Heart left ventricle (tissue), 16 donors: Measurements from ENCODE around the gene DIP2C. TPM values are rescaled to one million over a fixed set of nuclear protein-coding genes. Genes with fewer than 3 reads are reported as not detected.

Experiments used
- ATAC-seq, 4 donors: fragments of 200-7000 bp; cut with Tn5 transposase; one replicate each; pipeline ENCODE4 v1.9.1; 2020 to 2022; ENCODE audit warnings: moderate library complexity in 4 of 4, mild to moderate bottlenecking in 3 of 4, moderate number of reproducible peaks in 1 of 4
- DNase-seq, 5 donors: peaks; one replicate each; pipeline ENCODE4 v3.0.0-alpha.2; 2020
- H3K27ac ChIP-seq, 12 donors: fragments of 200-600 bp; sonication (generic) in 4 of 12; one replicate each; pipeline versions ENCODE4 v1.5.0 to v1.8.0; 2016 to 2022; ENCODE audit warnings: mild to moderate bottlenecking in 2 of 12
- H3K27me3 ChIP-seq, 9 donors: fragments of 200-600 bp; sonication (generic) in 2 of 9; one replicate each; pipeline versions ENCODE4 v1.5.1 to v1.8.0; 2016 to 2022; ENCODE audit warnings: mild to moderate bottlenecking in 3 of 9
- H3K36me3 ChIP-seq, 9 donors: fragments of 200-600 bp; sonication (generic) in 2 of 9; one replicate each; pipeline versions ENCODE4 v1.5.0 to v1.8.0; 2018 to 2022; ENCODE audit warnings: mild to moderate bottlenecking in 2 of 9
- H3K4me1 ChIP-seq, 12 donors: fragments of 200-600 bp; sonication (generic) in 4 of 12; one replicate each; pipeline versions ENCODE4 v1.5.0 to v1.8.0; 2016 to 2022; ENCODE audit warnings: mild to moderate bottlenecking in 3 of 12
- H3K4me3 ChIP-seq, 12 donors: fragments of 200-600 bp; sonication (generic) in 4 of 12; one replicate each; pipeline versions ENCODE4 v1.5.0 to v1.8.0; 2017 to 2022; ENCODE audit warnings: mild to moderate bottlenecking in 9 of 12, moderate library complexity in 4 of 12
- H3K9me3 ChIP-seq, 12 donors: fragments of 200-600 bp; sonication (generic) in 4 of 12; one replicate each; pipeline versions ENCODE4 v1.5.0 to v1.8.0; 2016 to 2022; ENCODE audit warnings: mild to moderate bottlenecking in 1 of 12
- POLR2A ChIP-seq, 2 donors: fragments of 450-650 bp; IDR thresholded peaks; one replicate each; pipeline ENCODE4 v1.6.1; 2017; ENCODE audit warnings: antibody characterized with exemption in 2 of 2, mild to moderate bottlenecking in 2 of 2, moderate library complexity in 2 of 2
- WGBS, 4 donors: extraction: QIAGEN DNeasy Blood & Tissue Kit in 2 of 4; methylation state at CpG; one replicate each; pipeline versions ENCODE4 v1.1.5 to v1.1.7; 2013 to 2018; 5-methylcytosine and 5-hydroxymethylcytosine counted together
- intact Hi-C, 10 donors: fragments of 100-400 bp; cut with DNase I; formaldehyde crosslinking; loops; one replicate each; pipeline versions ENCODE4 v1.11.1 to v1.14.2; 2022
- polyA plus RNA-seq, 2 donors: library from polyadenylated mRNA; stranded (reverse); fragments of 200-250 nt; gene quantifications; one replicate each; pipeline ENCODE4 v1.2.3, GENCODE V29; 2013
- total RNA-seq, 9 donors: library from RNA; depleted of rRNA in 2 of 9; stranded (reverse); fragments of >200 nt in 2 of 9; fragmentation: NEBNext Ultra II Directional in 3 of 9; extraction: Animal tissue kit (Norgen Biotek cat#: 25700) in 3 of 9; gene quantifications; one replicate each; pipeline versions ENCODE4 v1.1.0 to v1.2.4, GENCODE V29; 2016 to 2023
- TF ChIP-seq, protein P1 (sequence below), 12 donors: fragments of 200-600 bp; sonication (generic) in 4 of 12; IDR thresholded peaks; one replicate each; pipeline versions ENCODE4 v1.5.0 to v1.8.0; 2018 to 2022; ENCODE audit warnings: antibody characterized with exemption in 12 of 12, mild to moderate bottlenecking in 5 of 12
- donor health status: ischemic (EF 13 %, LVEDD 7.1; RV severe dilation, severe dysfunction).
- donor health status: healthy with polysubstance abuse.
- donor health status: DM: no; HTN: yes; CAD: no.
- donor health status: DM: no; HTN: no; CAD: no.
- donor health status: ischemic (EF 25% LVEDD 6.9; RV normal size, moderate dysfunction).
- donor health status: ischemic (EF 25% LVEDD 5.7; RV mildly dilated, moderate dysfunction).
- donor health status: healthy.
- donor health status: DM: yes; HTN: yes; CAD: no.
- donor health status: ischemic (EF 35%, LVEDD 5.7; RV mildly dilated, moderate dysfunction).
- donor health status: nonischemic (EF 11% LVEDD 7.7; RV severe dilation, severe dysfunction).
- donor health status: DM: yes; HTN: yes; CAD: no.
- donor health status: PGD.
- donor health status: ischemic (EF 29% LVEDD 5.4; RV normal size, mild dysfunction).
- donor health status: nonischemic (EF 23%, LVEDD 6.1; RV moderate dilation, normal function).

Gene DIP2C
- total and polyA plus RNA-seq, 11 donors, result 7.4 to 43.1 (median 28.5) TPM

DNA sequence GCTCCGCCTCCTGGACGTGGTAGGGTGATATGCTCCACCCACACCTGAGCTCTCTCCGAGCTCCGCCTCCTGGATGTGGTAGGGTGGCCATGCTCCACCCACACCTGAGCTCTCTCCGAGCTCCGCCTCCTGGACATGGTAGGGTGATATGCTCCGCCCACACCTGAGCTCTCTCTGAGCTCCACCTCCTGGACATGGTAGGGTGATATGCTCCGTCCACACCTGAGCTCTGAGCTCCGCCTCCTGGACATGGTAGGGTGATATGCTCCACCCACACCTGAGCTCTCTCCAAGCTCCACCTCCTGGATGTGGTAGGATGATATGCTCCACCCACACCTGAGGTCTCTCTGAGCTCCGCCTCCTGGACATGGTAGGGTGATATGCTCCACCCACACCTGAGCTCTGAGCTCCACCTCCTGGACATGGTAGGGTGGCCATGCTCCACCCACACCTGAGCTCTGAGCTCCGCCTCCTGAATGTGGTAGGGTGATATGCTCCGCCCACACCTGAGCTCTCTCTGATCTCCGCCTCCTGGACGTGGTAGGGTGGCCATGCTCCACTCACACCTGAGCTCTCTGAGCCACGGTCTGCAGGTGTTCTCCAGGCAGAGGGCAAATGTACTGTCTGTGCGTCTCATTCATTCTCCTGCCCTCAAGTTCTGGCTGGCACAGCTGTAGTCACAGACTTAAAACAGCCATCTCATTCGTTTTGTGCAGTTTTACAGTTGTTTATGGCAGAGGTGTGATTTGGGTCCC lies 252.4 kb downstream of the DIP2C start:
- ATAC-seq, result no peak
- H3K4me1 ChIP-seq, result no peaks in the 10 kb centered on the region
- H3K27me3 ChIP-seq, result no peaks in the 10 kb centered on the region
- WGBS, 4 donors, result 86 to 95% (median 94%) methylated on average over 12 to 17 of the region's 17 CpGs
- DNase-seq, result no peak
- peaks cover 0 to 31% (median 18%) of the 10 kb centered on the region in 9 donors for H3K36me3 ChIP-seq
- no peaks in the 10 kb centered on the region for H3K9me3 ChIP-seq
- intact Hi-C loops, result no loop called here
- no peak overlapping the region for H3K27ac ChIP-seq
- TF ChIP-seq, protein P1, sequence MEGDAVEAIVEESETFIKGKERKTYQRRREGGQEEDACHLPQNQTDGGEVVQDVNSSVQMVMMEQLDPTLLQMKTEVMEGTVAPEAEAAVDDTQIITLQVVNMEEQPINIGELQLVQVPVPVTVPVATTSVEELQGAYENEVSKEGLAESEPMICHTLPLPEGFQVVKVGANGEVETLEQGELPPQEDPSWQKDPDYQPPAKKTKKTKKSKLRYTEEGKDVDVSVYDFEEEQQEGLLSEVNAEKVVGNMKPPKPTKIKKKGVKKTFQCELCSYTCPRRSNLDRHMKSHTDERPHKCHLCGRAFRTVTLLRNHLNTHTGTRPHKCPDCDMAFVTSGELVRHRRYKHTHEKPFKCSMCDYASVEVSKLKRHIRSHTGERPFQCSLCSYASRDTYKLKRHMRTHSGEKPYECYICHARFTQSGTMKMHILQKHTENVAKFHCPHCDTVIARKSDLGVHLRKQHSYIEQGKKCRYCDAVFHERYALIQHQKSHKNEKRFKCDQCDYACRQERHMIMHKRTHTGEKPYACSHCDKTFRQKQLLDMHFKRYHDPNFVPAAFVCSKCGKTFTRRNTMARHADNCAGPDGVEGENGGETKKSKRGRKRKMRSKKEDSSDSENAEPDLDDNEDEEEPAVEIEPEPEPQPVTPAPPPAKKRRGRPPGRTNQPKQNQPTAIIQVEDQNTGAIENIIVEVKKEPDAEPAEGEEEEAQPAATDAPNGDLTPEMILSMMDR (IDR thresholded peaks at IDR 0.05), result no peak
- TF ChIP-seq POLR2A (IDR thresholded peaks at IDR 0.05), result no peak
- H3K4me3 ChIP-seq, result no peak overlapping the region

DNA sequence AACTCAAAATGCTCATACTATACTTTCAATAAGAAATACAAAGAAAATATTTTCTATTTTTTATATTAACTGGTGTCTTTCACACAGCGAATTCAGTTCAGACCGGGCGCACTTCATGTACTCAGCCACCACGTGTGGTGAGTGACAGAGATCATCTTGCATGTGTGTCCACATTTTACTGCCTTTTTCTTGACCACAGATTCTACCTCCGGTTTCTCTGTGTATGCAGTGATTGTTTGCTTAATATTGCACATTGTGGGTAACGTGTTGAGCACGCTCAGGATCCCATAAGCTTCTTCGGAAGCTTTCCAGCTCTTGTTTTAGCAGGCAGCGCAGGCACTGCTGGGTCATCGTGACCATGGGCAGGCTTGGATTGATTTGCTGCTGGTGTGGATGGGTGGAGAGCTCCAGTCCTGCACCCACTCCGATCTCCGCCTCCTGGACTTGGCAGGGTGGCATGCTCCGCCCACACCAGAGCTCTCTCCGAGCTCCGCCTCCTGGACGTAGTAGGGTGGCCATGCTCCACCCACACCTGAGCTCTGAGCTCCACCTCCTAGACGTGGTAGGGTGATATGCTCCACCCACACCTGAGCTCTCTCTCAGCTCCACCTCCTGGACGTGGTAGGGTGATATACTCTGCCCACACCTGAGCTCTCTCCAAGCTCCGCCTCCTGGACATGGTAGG lies 253.3 kb downstream of the DIP2C start:
- Histone ChIP-seq H3K9me3 (peaks cover 0 to 5% (median 0%) of the 10 kb centered on the region in 12 donors), H3K27ac (no peak overlapping the region), H3K4me3 (no peak overlapping the region), H3K4me1 (no peaks in the 10 kb centered on the region), H3K36me3 (peaks cover 0 to 31% (median 18%) of the 10 kb centered on the region in 9 donors), H3K27me3 (no peaks in the 10 kb centered on the region)
- DNase-seq (no peak), ATAC-seq (no peak)
- TF ChIP-seq, protein P1 (IDR thresholded peaks at IDR 0.05), result no peak
- WGBS, 4 donors, result 93 to 97% (median 96%) methylated on average over 18 to 19 of the region's 19 CpGs
- intact Hi-C loops, result no loop called here

DNA sequence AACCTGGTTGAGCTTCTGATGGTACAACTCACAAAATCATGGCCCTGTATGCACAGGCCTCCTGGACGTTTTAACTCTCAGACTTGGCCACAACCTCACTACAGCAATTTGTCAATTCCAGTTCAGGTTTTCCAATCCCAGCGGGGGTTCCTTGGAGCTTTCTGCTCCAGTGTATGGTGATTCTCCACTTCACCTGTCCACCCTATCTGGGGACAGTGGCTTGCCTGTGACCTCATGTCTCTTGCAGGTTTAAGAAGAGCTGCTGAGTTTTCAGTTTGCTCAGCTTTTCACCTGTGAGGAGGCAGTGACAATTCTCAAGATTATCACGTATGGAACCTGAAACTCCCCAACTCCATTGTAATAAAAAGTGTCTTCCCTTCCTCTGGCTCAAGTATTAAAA lies 254.1 kb downstream of the DIP2C start:
- H3K4me1 ChIP-seq, result no peaks in the 10 kb centered on the region
- peaks cover 0 to 8% (median 0%) of the 10 kb centered on the region in 12 donors for H3K9me3 ChIP-seq
- H3K27ac ChIP-seq, result no peak overlapping the region
- TF ChIP-seq, protein P1 (IDR thresholded peaks at IDR 0.05), result no peak
- TF ChIP-seq POLR2A (IDR thresholded peaks at IDR 0.05), result no peak
- intact Hi-C loops, result no loop called here
- 80 to 96% (median 91%) methylated on average over 3 of the region's 3 CpGs for WGBS, 4 donors
- H3K4me3 ChIP-seq, result no peak overlapping the region
- no peak for ATAC-seq
- no peak for DNase-seq
- peaks cover 0 to 27% (median 14%) of the 10 kb centered on the region in 9 donors for H3K36me3 ChIP-seq
- no peaks in the 10 kb centered on the region for H3K27me3 ChIP-seq

DNA sequence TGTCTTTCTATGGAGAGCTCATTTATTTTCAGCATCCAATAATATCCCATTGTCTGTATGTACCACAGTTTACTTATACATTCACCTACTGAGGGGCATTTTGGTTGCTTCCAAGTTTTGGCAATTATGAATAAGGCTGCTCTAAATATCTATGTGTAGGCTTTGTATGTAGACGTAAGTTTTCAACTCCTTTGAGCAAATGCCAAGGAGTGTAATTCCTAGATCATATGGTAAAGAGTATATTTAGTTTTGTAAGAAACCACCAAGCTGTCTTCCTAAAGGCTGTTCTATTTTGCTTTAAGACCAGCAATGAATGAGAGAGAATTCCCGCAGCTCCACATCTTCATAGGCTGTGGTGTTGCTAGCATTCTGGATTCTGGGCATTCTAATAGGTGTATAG lies 259.8 kb downstream of the DIP2C start:
- ATAC-seq (no peak), DNase-seq (no peak)
- Histone ChIP-seq H3K27me3 (no peaks in the 10 kb centered on the region), H3K4me1 (no peaks in the 10 kb centered on the region), H3K27ac (no peak overlapping the region), H3K9me3 (peaks cover 0 to 8% (median 0%) of the 10 kb centered on the region in 12 donors), H3K4me3 (no peak overlapping the region), H3K36me3 (peaks cover 0 to 9% (median 0%) of the 10 kb centered on the region in 9 donors)
- intact Hi-C loops, result no loop called here
- TF ChIP-seq, protein P1 (IDR thresholded peaks at IDR 0.05), result no peak
- no peak for TF ChIP-seq POLR2A (IDR thresholded peaks at IDR 0.05)
- WGBS, 4 donors, result 74 to 96% (median 96%) methylated on average over 2 of the region's 2 CpGs
